ENCODE measurements around the gene ST6GAL2. TPM values are rescaled to one million over a fixed set of nuclear protein-coding genes. Genes with fewer than 3 reads are reported as not detected.

Gene ST6GAL2
- polyA plus RNA-seq, 3 donors, result 12.8 to 19.2 (median 16.9) TPM

GRCh38 chr2:106758901-106759497, 127.0 kb downstream of the ST6GAL2 start:
- DNase-seq (ENCODE audit: low read depth in 3 of 3, low spot score in 2 of 3), result no peak

Measured in right renal cortex interstitium (tissue), 3 donors.